ENCODE data around the gene RPL3. TPM values are rescaled to one million over a fixed set of nuclear protein-coding genes. Genes with fewer than 3 reads are reported as not detected.

Gene RPL3
- total and polyA plus RNA-seq, 2 donors (not counting 1 experiment from before 2014, with no cell fraction given) = 2,665 to 5,418 TPM

GRCh38 chr22:39273950-39274887, 45.2 kb downstream of the RPL3 start:
- Histone ChIP-seq H3K4me1 (ENCODE audit: control insufficient read depth in 2 of 2, insufficient read depth in 2 of 2, low read length in 2 of 2) (peaks cover 0 to 5% of the 10 kb centered on the region in 2 donors), H3K79me2 (ENCODE audit: control insufficient read depth, insufficient read depth, low read length) (no peaks in the 10 kb centered on the region), H3K4me2 (replicated peaks; ENCODE audit: low read depth, low read length, poor library complexity, severe bottlenecking) (no peak overlapping the region), H3K4me3 (ENCODE audit: control extremely low read depth in 1 of 5, extremely low read depth in 1 of 5, insufficient read depth in 1 of 5, low read depth in 2 of 5, low read length in 4 of 5) (no peak overlapping the region), H3K9me3 (ENCODE audit: control extremely low read depth in 1 of 3, control insufficient read depth in 2 of 3, insufficient read depth in 1 of 3, low read length in 2 of 3) (peaks cover 2 to 21% (median 3%) of the 10 kb centered on the region in 3 donors), H3K27me3 (replicated peaks in 1 of 4; ENCODE audit: control extremely low read depth in 1 of 4, control insufficient read depth in 3 of 4, insufficient read depth in 4 of 4, low read length in 3 of 4) (peaks cover 0 to 31% (median 2%) of the 10 kb centered on the region in 4 experiments), H3K9ac (ENCODE audit: low read length) (no peak overlapping the region), H4K20me1 (ENCODE audit: control insufficient read depth, insufficient read depth, low read length, poor library complexity, severe bottlenecking) (no peaks in the 10 kb centered on the region), H2AFZ (ENCODE audit: insufficient read depth, low read depth, low read length, poor library complexity, severe bottlenecking) (no peak overlapping the region), H3K36me3 (replicated peaks in 1 of 2; ENCODE audit: control extremely low read depth in 1 of 2, control insufficient read depth in 1 of 2, extremely low read depth in 1 of 2, insufficient read depth in 2 of 2, low read length in 1 of 2) (no peaks in the 10 kb centered on the region), H3K27ac (ENCODE audit: low read length in 2 of 2) (no peak overlapping the region)
- peaks cover 3% of the 10 kb centered on the region for H3K9me3 Mint-ChIP-seq (ENCODE audit: insufficient read depth)
- TF ChIP-seq EZH2 (IDR thresholded peaks at IDR 0.05; ENCODE audit: borderline replicate concordance, insufficient read depth, low read depth, low read length, poor library complexity, severe bottlenecking) (no peak), CTCF (IDR thresholded peaks at IDR 0.05) (no peak)
- no peak overlapping the region for H3K27ac Mint-ChIP-seq
- DNase-seq = no peak
- intact Hi-C loops (cut with micrococcal nuclease) = no loop called here
- 91% methylated on average over 11 of the region's 17 CpGs for WGBS (ENCODE audit: insufficient coverage)
- CTCF ChIA-PET = interaction anchor here (0.7 to 0.9 kb wide), 2 partner anchors 404 to 673 kb away, joined by 3 to 4 read pairs; no protein-coding TSS in a partner anchor
- H3K4me1 Mint-ChIP-seq = peaks cover 5% of the 10 kb centered on the region
- no peak overlapping the region for H3K4me3 Mint-ChIP-seq
- POLR2A ChIA-PET = no interaction called here
- ATAC-seq (ENCODE audit: low read depth) = no peak
- peaks cover 25% of the 10 kb centered on the region for H3K27me3 Mint-ChIP-seq

GRCh38 chr22:39270792-39271191, 48.6 kb downstream of the RPL3 start:
- no peak overlapping the region for H3K9ac ChIP-seq (ENCODE audit: low read length)
- no peak overlapping the region for H3K4me2 ChIP-seq (replicated peaks; ENCODE audit: low read depth, low read length, poor library complexity, severe bottlenecking)
- no peak for TF ChIP-seq EZH2 (IDR thresholded peaks at IDR 0.05; ENCODE audit: borderline replicate concordance, insufficient read depth, low read depth, low read length, poor library complexity, severe bottlenecking)
- TF ChIP-seq CTCF (IDR thresholded peaks at IDR 0.05) = no peak
- peaks cover 0 to 6% of the 10 kb centered on the region in 2 donors for H3K4me1 ChIP-seq (ENCODE audit: control insufficient read depth in 2 of 2, insufficient read depth in 2 of 2, low read length in 2 of 2)
- no peak overlapping the region for H3K27ac ChIP-seq (ENCODE audit: low read length in 2 of 2)
- no peaks in the 10 kb centered on the region for H3K9me3 Mint-ChIP-seq (ENCODE audit: insufficient read depth)
- ChIA-PET CTCF (no interaction called here), POLR2A (no interaction called here)
- H3K9me3 ChIP-seq (ENCODE audit: control extremely low read depth in 1 of 3, control insufficient read depth in 2 of 3, insufficient read depth in 1 of 3, low read length in 2 of 3) = peaks cover 0 to 11% (median 0%) of the 10 kb centered on the region in 3 donors
- WGBS (ENCODE audit: insufficient coverage) = 97% methylated on average over 8 of the region's 9 CpGs
- H3K27ac Mint-ChIP-seq = no peak overlapping the region
- peaks cover 5% of the 10 kb centered on the region for H3K4me1 Mint-ChIP-seq
- no peak overlapping the region for H2AFZ ChIP-seq (ENCODE audit: insufficient read depth, low read depth, low read length, poor library complexity, severe bottlenecking)
- no peaks in the 10 kb centered on the region for H3K36me3 ChIP-seq (replicated peaks in 1 of 2; ENCODE audit: control extremely low read depth in 1 of 2, control insufficient read depth in 1 of 2, extremely low read depth in 1 of 2, insufficient read depth in 2 of 2, low read length in 1 of 2)
- ATAC-seq (ENCODE audit: low read depth) (no peak), DNase-seq (no peak)
- no peak overlapping the region for H3K4me3 ChIP-seq (ENCODE audit: control extremely low read depth in 1 of 5, extremely low read depth in 1 of 5, insufficient read depth in 1 of 5, low read depth in 2 of 5, low read length in 4 of 5)
- peaks cover 0 to 15% (median 0%) of the 10 kb centered on the region in 4 experiments for H3K27me3 ChIP-seq (replicated peaks in 1 of 4; ENCODE audit: control extremely low read depth in 1 of 4, control insufficient read depth in 3 of 4, insufficient read depth in 4 of 4, low read length in 3 of 4)
- H4K20me1 ChIP-seq (ENCODE audit: control insufficient read depth, insufficient read depth, low read length, poor library complexity, severe bottlenecking) = no peaks in the 10 kb centered on the region
- intact Hi-C loops (cut with micrococcal nuclease) = no loop called here
- peaks cover 10% of the 10 kb centered on the region for H3K27me3 Mint-ChIP-seq
- no peaks in the 10 kb centered on the region for H3K79me2 ChIP-seq (ENCODE audit: control insufficient read depth, insufficient read depth, low read length)
- H3K4me3 Mint-ChIP-seq = no peak overlapping the region

All from B cell (primary cell).